ENCODE results near the gene GRPR. TPM values are rescaled to one million over a fixed set of nuclear protein-coding genes. Genes with fewer than 3 reads are reported as not detected.
A peak's percentile ranks its signal among the peaks of the same experiment; 100 is the strongest.

GRPR gene
- total RNA-seq, 1 experiment from 2014 or later: 28.8 TPM

DNA sequence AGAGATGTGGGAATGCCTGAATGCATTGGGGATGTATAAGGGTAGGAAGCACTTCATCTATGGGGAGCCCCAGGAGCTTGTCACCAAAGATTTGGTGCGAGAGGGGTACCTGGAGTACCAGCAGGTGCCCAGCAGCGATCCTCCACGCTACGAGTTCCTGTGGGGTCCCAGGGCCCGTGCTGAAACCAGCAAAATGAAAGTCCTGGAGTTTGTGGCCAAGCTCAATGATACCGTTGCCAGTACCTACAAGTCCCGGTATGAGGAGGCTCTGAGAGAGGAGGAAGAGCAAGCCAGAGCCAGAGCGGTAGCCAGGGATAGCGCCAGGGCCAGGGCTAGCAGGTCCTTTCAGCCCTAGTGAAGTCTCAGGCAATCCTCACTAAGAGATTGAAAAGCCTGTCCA is 47.7 kb downstream of the GRPR start:
- Histone ChIP-seq H3T11ph (ENCODE audit: low read length) (no peak overlapping the region), H3K27me3 (ENCODE audit: insufficient read depth, low read length) (no peaks in the 10 kb centered on the region), H2BK20ac (ENCODE audit: low read depth, low read length, poor library complexity, severe bottlenecking) (no peak overlapping the region), H3K79me1 (ENCODE audit: insufficient read depth, low read depth, low read length, poor library complexity, severe bottlenecking) (no peaks in the 10 kb centered on the region), H3K14ac (ENCODE audit: insufficient read depth, low read length) (no peak overlapping the region), H3K4me1 (ENCODE audit: insufficient read depth, low read length) (no peaks in the 10 kb centered on the region), H4K5ac (ENCODE audit: insufficient read length, low read depth, low read length) (no peak overlapping the region), H3K4ac (ENCODE audit: low read depth, low read length) (no peak overlapping the region), H4K20me1 (ENCODE audit: control insufficient read depth, insufficient read depth, insufficient read length) (no peaks in the 10 kb centered on the region), H2BK5ac (ENCODE audit: insufficient read length, low read length) (no peak overlapping the region), H3K79me2 (ENCODE audit: insufficient read depth, low read length) (no peaks in the 10 kb centered on the region), H3K18ac (ENCODE audit: insufficient read length, low read depth, low read length) (no peak overlapping the region), H2BK12ac (ENCODE audit: insufficient read length, low read depth, low read length) (no peak overlapping the region), H4K8ac (replicated peaks; ENCODE audit: insufficient read length, low read depth, low read length) (no peak overlapping the region), H3K23ac (ENCODE audit: insufficient read length, low read depth, low read length) (no peak overlapping the region), H3K4me2 (ENCODE audit: insufficient read depth, insufficient read length, low read length) (no peak overlapping the region), H3K9ac (ENCODE audit: extremely low read depth, insufficient read length, low read length) (no peak overlapping the region), H2BK15ac (ENCODE audit: low read depth, low read length) (no peak overlapping the region), H2BK120ac (ENCODE audit: low read depth, low read length, poor library complexity, severe bottlenecking) (no peak overlapping the region), H3K23me2 (ENCODE audit: insufficient read length, low read depth, low read length, poor library complexity, severe bottlenecking) (no peaks in the 10 kb centered on the region), H3K56ac (ENCODE audit: insufficient read length, low read depth, low read length) (no peak overlapping the region), H2AFZ (ENCODE audit: low read length) (no peak overlapping the region), H4K91ac (ENCODE audit: insufficient read length, low read depth, low read length) (no peak overlapping the region), H2AK5ac (ENCODE audit: insufficient read length, low read length) (no peak overlapping the region), H3K27ac (ENCODE audit: insufficient read length, low read depth, low read length) (no peak overlapping the region), H3K9me3 (ENCODE audit: control insufficient read depth, low read depth, low read length) (no peaks in the 10 kb centered on the region)
- peak; percentile 58 for DNase-seq
- Mint-ChIP-seq H3K36me3 (ENCODE audit: insufficient read depth in 1 of 3, low read depth in 3 of 3) (peaks cover 37 to 96% (median 39%) of the 10 kb centered on the region in 3 experiments), H3K4me1 (peaks cover 0 to 28% of the 10 kb centered on the region in 2 experiments; a peak in 2 of 4 replicates), H3K4me3 (no peak overlapping the region), H3K27me3 (ENCODE audit: low read depth) (no peaks in the 10 kb centered on the region), H3K27ac (peak overlapping the region in 1 of 3 experiments; percentile 34; a peak in 1 of 7 replicates), H3K9me3 (peaks cover 3 to 11% of the 10 kb centered on the region in 2 experiments; a peak in 4 of 5 replicates)
- no CpG with 5 or more reads among the region's 9 CpGs for WGBS (ENCODE audit: extremely low coverage, insufficient read length, low lambda C conversion rate)
- TF ChIP-seq, protein P1, sequence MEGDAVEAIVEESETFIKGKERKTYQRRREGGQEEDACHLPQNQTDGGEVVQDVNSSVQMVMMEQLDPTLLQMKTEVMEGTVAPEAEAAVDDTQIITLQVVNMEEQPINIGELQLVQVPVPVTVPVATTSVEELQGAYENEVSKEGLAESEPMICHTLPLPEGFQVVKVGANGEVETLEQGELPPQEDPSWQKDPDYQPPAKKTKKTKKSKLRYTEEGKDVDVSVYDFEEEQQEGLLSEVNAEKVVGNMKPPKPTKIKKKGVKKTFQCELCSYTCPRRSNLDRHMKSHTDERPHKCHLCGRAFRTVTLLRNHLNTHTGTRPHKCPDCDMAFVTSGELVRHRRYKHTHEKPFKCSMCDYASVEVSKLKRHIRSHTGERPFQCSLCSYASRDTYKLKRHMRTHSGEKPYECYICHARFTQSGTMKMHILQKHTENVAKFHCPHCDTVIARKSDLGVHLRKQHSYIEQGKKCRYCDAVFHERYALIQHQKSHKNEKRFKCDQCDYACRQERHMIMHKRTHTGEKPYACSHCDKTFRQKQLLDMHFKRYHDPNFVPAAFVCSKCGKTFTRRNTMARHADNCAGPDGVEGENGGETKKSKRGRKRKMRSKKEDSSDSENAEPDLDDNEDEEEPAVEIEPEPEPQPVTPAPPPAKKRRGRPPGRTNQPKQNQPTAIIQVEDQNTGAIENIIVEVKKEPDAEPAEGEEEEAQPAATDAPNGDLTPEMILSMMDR (conservative IDR thresholded peaks at IDR 0.05): no peak
